PC-9 (cell line): ENCODE data around the gene YIPF1.
"Not testable (repeated sequence)": the region's sequence is repeated elsewhere in the genome, so short reads cannot be mapped to it uniquely, and the experiment has no call there.

Source experiments
- CTCF ChIP-seq: fragments of 200-600 bp; sonication (generic); conservative IDR thresholded peaks from 2 replicates; pipeline ENCODE4 v1.6.1; 2017; ENCODE audit warnings: mixed run types, antibody characterized with exemption, mild to moderate bottlenecking, moderate library complexity
- EZH2 ChIP-seq: fragments of 200-600 bp; sonication (generic); IDR thresholded peaks from 2 replicates; pipeline ENCODE4 v1.8.0; 2017; ENCODE audit warnings: antibody characterized with exemption, low read depth

GRCh38 chr1:53875150-53875549, 14.4 kb downstream of the YIPF1 start:
- not testable (repeated sequence) for TF ChIP-seq CTCF, EZH2
